ENCODE results near the gene MRPL19. TPM values are rescaled to one million over a fixed set of nuclear protein-coding genes. Genes with fewer than 3 reads are reported as not detected.

MRPL19 gene
- total and polyA plus RNA-seq, 10 of the 15 experiments (the other 5 are each of a cell fraction or from before 2014, with no cell fraction given): 13.1 to 99.0 (median 56.6) TPM

GRCh38 chr2:75728614-75729419 is 82.2 kb downstream of the MRPL19 start:
- no peak overlapping the region for H2AFZ ChIP-seq (ENCODE audit: control insufficient read depth, low read depth, low read length)
- DNase-seq (ENCODE audit: low read depth, low spot score): no peak
- H3K4me2 ChIP-seq (ENCODE audit: control insufficient read depth, insufficient read depth): no peak overlapping the region
- H3K27ac ChIP-seq (ENCODE audit: control insufficient read depth, insufficient read depth): no peak overlapping the region
- SMC1A ChIA-PET (ENCODE audit: uncharacterized antibody, unreplicated experiment): no interaction called here
- H3K27me3 ChIP-seq (replicated peaks in 1 of 2; ENCODE audit: control insufficient read depth in 2 of 2, insufficient read depth in 2 of 2, low read length in 1 of 2): no peaks in the 10 kb centered on the region
- no TSS peak for BruUV-seq (replicated peaks)
- H3K4me3 ChIP-seq: no peak overlapping the region
- no peaks in the 10 kb centered on the region for H3K4me1 ChIP-seq (ENCODE audit: control insufficient read depth, insufficient read depth, low read length)
- peak; percentile 42 for ATAC-seq
- WGBS (ENCODE audit: insufficient coverage, insufficient replicate concordance, low lambda C conversion rate, missing lambda C conversion rate): 19% methylated on average over 6 of the region's 6 CpGs
- intact Hi-C loops (cut with micrococcal nuclease; ENCODE audit: unreplicated experiment): no loop called here
- H3K9me3 ChIP-seq (replicated peaks; ENCODE audit: control insufficient read depth, insufficient read depth, low read length): no peaks in the 10 kb centered on the region; the same call in 2 of the 3 replicates
- no peaks in the 10 kb centered on the region for H4K20me1 ChIP-seq (ENCODE audit: control insufficient read depth, insufficient read depth)
- POLR2A ChIA-PET: no interaction called here
- H3K36me3 ChIP-seq (ENCODE audit: control insufficient read depth in 2 of 2, insufficient read depth in 2 of 2, low read length in 1 of 2): no peaks in the 10 kb centered on the region
- no peaks in the 10 kb centered on the region for H3K79me2 ChIP-seq (ENCODE audit: control insufficient read depth, insufficient read depth, low read length)
- CTCF ChIA-PET: interaction anchor here (0.6 to 1.5 kb wide), 3 partner anchors 13 to 865 kb away, joined by 3 to 5 read pairs (median 3); no protein-coding TSS in a partner anchor
- RAD21 ChIA-PET (ENCODE audit: unreplicated experiment): no interaction called here
- in situ Hi-C loops (cut with MboI): no loop called here
- no peak for FAIRE-seq
- H3K9ac ChIP-seq (ENCODE audit: control insufficient read depth, insufficient read depth, low read length): no peak overlapping the region
- no peak for TF ChIP-seq RAD51 (IDR thresholded peaks at IDR 0.05)
- TF ChIP-seq MYB (IDR thresholded peaks at IDR 0.05; ENCODE audit: borderline replicate concordance, low read depth, low read length): no peak
- TF ChIP-seq FOXK2 (IDR thresholded peaks at IDR 0.05): no peak
- no peak for TF ChIP-seq RBBP5 (conservative IDR thresholded peaks at IDR 0.05)
- TF ChIP-seq KDM1A (IDR thresholded peaks at IDR 0.05; ENCODE audit: borderline replicate concordance): no peak

GRCh38 chr2:75729861-75730260 is 83.3 kb downstream of the MRPL19 start:
- no peaks in the 10 kb centered on the region for H4K20me1 ChIP-seq (ENCODE audit: control insufficient read depth, insufficient read depth)
- H3K4me1 ChIP-seq (ENCODE audit: control insufficient read depth, insufficient read depth, low read length): no peaks in the 10 kb centered on the region
- H3K9ac ChIP-seq (ENCODE audit: control insufficient read depth, insufficient read depth, low read length): no peak overlapping the region
- no peaks in the 10 kb centered on the region for H3K27me3 ChIP-seq (replicated peaks in 1 of 2; ENCODE audit: control insufficient read depth in 2 of 2, insufficient read depth in 2 of 2, low read length in 1 of 2)
- in situ Hi-C loops (cut with MboI): no loop called here
- WGBS (ENCODE audit: insufficient coverage, insufficient replicate concordance, low lambda C conversion rate, missing lambda C conversion rate): 33% methylated on average over 5 of the region's 5 CpGs
- ATAC-seq (no peak), DNase-seq (ENCODE audit: low read depth, low spot score) (no peak), FAIRE-seq (no peak)
- intact Hi-C loops (cut with micrococcal nuclease; ENCODE audit: unreplicated experiment): loop anchor here (5.0 kb wide), 1 partner anchor 867 kb away; no protein-coding TSS in a partner anchor
- H3K27ac ChIP-seq (ENCODE audit: control insufficient read depth, insufficient read depth): no peak overlapping the region
- no peak overlapping the region for H3K4me2 ChIP-seq (ENCODE audit: control insufficient read depth, insufficient read depth)
- RAD21 ChIA-PET (ENCODE audit: unreplicated experiment): no interaction called here
- CTCF ChIA-PET: interaction anchor here (1.1 kb wide), 1 partner anchor 167 kb away, joined by 3 read pairs; no protein-coding TSS in a partner anchor
- no peaks in the 10 kb centered on the region; the same call in 2 of the 3 replicates for H3K9me3 ChIP-seq (replicated peaks; ENCODE audit: control insufficient read depth, insufficient read depth, low read length)
- no TSS peak for BruUV-seq (replicated peaks)
- no peaks in the 10 kb centered on the region for H3K36me3 ChIP-seq (ENCODE audit: control insufficient read depth in 2 of 2, insufficient read depth in 2 of 2, low read length in 1 of 2)
- H3K4me3 ChIP-seq: no peak overlapping the region
- H2AFZ ChIP-seq (ENCODE audit: control insufficient read depth, low read depth, low read length): no peak overlapping the region
- POLR2A ChIA-PET: no interaction called here
- no peaks in the 10 kb centered on the region for H3K79me2 ChIP-seq (ENCODE audit: control insufficient read depth, insufficient read depth, low read length)
- SMC1A ChIA-PET (ENCODE audit: uncharacterized antibody, unreplicated experiment): no interaction called here
- TF ChIP-seq RAD21 (IDR thresholded peaks at IDR 0.05; ENCODE audit: insufficient read depth, low read depth, low read length): peak; percentile 61
- TF ChIP-seq POLR2AphosphoS2 (IDR thresholded peaks at IDR 0.05; ENCODE audit: low read depth, low read length): no peak
- TF ChIP-seq RB1 (IDR thresholded peaks at IDR 0.05; ENCODE audit: borderline replicate concordance): no peak
- no peak for TF ChIP-seq USF1 (IDR thresholded peaks at IDR 0.05; ENCODE audit: borderline replicate concordance, extremely low read length, insufficient read depth, low read depth, low read length)
- no peak for TF ChIP-seq STAT3 (IDR thresholded peaks at IDR 0.05; ENCODE audit: low read depth, low read length)
- TF ChIP-seq CEBPZ (IDR thresholded peaks at IDR 0.05; ENCODE audit: low read depth, low read length): no peak
- no peak for TF ChIP-seq EED (IDR thresholded peaks at IDR 0.05; ENCODE audit: low read depth)
